HG03342 (cell line): ENCODE data around the gene KCNQ1.

Experiments used
- ATAC-seq: cut with Tn5 transposase; IDR thresholded peaks from one replicate; pipeline ENCODE4 v1.9.1; 2021; ENCODE audit warnings: mild to moderate bottlenecking, moderate library complexity; ENCODE audit not compliant: unreplicated experiment

The KCNQ1 gene

DNA sequence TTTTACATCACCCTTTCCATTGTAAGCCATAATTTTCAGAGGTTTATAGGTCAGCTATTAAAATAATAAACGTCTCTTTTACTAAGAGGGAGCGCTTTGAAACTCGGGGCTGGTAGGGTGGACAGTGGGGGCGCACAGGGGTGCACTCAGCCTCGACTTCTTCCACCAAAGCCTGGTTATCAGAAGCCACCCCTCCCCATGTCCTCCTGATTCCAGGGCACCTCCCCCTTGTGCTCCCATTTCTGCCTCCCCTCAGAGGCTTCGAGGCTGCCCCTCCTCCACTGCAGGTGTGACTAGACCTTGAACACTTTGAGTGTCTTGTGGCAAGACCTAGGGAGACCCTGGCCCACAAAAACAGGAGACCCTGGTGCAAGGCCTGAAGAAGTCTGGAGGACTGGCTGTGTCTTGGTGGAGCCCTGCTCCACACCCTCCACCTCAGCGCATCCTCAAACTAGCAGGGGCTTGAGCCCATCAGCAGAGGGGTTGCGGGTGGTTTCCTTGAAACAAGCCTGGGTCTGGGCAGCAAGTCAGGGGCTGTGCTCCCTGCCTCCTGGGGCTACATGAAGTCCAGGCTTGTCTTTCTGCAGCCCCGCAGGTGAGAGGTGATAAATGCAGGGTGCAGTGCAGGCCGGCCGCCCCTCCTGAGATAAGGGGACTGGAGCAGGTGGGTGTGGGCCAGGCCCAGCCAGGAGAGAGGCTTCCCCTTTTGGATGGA is 437.7 kb downstream of the KCNQ1 start:
- ATAC-seq: no peak

DNA sequence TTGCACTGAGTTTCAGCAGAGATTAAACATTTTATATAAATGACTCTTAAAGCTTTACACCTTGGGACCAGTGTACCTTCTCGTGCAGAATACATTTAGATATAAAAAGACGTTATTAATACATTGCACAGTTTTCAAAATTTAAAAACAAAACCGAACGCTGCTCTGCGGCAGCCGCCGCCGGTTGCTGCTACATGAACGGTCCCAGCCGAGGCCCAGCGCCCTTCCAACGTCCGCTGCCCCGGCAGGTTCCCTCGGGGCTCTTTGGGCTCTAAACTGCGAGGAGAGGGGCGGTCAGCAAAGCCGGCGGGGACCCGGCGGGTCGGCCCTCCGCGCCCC is 438.8 kb downstream of the KCNQ1 start:
- no peak for ATAC-seq

DNA sequence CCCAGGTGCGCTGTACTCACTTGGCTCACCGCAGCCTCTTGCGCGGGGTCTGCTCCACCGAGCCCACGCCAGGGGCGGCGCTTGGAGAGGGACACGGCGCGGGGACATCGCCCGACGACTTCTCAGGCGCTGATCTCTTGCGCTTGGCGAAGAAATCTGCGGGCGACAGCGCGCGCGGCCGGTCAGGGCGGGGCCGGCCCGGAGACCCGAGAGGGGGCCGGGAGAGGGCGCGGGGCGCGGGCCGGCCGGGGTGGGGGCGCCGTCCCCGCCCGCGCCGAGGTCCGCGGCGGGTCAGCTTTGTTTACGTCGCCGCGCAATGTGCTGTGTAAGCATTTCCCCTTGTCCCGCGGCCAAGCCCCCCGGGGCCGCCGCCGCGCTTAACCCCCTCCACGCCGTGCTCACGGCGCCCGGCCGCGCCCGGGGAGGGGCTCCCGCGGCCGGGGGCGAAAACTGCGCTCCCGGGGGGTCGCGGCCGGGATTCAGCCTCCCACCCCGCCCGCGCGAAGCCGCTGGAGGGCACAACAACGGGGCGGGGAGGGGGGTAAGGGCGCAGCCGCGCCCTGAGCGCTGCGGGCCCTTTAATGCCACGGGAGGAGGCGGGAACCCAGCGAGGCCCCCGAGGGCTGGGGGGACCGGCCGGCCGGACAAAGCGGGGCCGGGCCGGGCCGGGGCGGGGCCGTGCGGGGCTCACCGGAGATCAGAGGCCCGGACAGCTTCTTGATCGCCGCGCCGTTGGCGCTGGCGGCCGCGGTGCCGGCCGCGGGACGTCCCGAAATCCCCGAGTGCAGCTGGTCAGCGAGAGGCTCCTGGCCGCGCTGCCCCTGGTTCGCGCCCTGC is 439.4 kb downstream of the KCNQ1 start:
- no peak for ATAC-seq

DNA sequence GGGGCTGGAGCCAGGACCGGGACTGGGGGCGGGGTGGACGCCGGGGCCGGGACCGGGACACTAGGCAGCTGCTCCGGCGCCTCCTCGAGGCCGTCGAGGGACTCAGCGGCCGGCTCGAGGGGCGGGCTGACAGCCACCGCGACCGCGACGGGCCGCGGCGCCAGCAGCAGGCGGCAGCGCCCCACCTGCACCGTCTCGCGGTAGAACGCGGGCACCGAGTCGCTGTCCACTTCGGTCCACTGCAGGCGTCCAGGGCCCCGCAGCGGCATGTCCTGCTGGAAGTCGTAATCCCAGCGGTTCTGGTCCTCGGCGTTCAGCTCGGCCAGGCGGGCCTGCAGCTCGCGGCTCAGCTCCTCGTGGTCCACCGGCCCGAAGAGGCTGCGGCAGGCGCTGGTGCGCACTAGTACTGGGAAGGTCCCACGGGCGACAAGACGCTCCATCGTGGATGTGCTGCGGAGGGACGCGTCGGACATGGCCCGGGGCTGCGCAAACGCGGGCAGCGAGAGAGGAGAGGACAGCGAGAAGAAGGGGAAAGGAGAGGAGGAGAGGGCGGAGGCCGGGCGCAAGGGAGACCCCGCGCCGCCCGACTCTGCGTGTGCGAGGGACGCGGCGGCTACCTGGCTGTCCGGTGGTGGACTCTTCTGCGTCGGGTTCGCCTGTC is 440.3 kb downstream of the KCNQ1 start:
- ATAC-seq: peak; percentile 3

DNA sequence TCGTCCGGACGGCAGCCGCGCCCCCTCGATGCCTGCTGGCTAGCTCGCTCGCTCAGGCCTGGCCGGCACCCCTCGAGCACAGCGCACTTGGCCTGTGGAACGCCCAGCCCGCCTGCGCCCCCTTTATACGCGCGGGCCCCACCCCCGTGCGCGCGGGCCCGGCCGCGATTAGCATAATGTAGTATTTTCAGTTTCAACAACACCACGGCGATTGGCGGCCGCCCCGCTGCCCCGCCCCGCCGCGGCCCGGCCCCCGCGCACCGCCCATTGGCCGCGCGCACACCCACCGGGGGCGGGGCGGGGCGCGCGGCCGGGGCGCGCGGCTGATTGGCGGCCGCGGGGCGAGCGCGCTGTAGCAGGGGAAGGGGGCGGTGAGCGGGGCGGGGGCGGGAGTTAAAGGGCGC is 440.9 kb downstream of the KCNQ1 start, which contains the start of gene CDKN1C:
TSS of gene CDKN1C (minus strand) at position 98 of the 404 bp plus-strand sequence. CDS start 319 bp downstream, outside the sequence.
- ATAC-seq: peak; percentile 71

DNA sequence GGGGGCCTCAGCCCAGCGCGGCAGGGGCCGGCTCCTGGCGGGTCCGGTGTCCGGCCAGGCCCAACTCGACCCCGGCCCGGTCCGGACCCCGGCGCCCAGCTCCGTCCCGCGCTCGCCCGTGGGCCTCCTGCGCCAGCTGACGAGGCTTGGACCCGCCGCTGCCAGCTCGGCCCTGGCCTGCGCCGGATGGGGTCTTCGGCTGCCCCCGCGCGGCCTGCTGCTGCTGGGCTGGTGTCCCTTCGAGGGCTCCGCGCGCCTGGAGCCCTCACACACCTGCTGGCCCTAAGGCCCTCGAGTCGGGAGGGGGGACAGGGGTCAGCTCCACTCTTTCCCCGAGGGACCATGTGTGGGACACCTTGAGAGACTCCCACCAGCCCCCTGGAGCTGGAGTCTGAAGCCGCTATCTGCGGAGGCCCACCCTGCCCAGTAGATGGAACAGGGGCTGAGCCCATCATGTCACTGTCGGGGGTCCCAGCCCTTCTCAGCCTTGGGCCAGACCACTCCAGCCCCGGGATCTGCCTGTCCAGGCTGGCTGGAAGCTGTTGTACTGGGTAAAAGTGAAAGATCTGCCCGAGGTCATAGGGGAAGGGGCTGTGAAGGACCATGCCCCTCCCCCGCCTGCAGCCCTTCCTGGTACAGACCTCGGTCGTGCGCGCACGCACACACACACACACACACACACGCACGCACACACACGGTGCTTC is 441.5 kb downstream of the KCNQ1 start:
- peak; percentile 5 for ATAC-seq

DNA sequence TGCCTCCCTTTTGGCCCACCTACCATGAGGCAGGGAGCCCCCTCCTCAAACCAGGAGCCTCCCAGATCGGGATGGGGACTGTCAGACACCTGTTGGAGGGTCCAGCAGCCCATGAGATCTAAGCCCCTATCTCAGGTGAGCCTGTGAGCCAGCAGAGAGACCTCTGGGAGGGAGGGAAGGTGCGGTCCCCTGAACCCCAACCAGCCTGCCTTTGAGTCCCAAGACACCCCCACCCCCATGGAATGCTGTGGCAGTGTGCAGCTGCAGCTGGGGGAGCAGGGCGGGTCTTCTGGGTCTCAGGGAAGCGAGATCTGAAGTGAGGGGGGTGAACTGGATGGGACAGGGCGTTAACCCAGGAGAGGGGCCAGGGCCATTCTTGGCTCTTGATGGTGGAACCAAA is 442.1 kb downstream of the KCNQ1 start:
- ATAC-seq: no peak

DNA sequence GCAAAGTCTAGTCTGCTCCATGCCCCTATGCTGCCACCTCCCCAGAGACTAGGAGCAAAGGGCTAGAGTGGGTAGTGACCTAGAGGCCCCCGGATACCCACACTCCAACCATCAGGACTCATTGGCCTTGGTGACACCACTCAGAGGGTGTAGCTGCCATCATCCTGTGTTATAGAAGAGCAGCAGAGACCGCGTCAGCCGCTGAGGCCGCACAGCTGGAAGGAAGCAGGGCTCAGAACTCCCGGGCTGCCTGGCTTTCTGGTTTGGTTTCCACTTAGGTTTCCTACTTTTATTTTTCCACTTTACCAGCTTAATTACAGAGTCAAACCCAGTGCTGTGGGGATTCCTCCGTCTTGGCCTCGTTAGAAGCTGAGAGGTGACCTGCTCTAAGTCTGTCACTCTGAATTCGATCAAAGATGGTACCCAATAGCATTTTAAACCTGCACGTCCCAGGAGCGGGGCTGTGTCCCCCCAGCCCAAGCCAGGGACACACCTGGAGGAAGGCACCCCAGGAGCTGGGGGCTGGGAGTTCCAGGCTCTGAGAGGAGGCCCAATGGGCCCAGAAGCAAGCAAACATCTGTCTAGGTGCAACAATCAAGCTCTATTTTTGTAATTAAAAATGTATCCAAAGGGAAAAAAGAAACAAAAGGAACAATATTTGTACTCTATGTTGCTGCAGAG is 442.8 kb downstream of the KCNQ1 start:
- no peak for ATAC-seq

DNA sequence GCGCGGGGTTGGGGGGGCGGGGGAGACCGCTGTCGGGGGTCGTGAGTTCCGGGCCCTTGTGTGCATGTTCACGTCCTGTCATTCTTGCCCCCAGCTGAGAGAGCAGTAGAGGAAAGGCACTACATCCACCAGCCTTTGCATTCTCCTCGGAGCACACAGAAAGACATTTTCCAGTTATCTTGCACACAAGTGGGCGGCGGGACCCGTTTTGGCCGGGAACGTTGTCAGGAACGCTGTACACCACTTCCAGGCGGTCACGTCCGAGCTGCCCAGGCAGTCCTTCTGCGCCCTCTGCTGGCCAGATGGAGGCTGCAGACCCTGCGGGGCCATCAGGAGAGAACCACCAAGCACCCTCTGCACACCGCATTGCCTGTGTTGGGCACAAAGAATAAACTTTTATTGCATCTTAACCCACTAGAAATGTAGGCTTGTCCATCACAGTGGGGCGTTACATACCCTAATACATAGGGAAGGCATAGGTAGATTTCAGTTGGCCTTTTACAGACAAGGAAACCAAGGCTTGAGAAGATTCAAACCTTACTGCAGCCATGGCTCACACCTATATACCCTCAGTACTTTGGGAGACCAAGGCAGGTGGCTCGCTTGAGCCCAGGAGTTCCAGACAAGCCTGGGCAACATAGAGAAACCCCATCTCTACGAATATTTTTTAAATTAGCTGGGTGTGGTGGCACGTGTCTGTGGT is 443.6 kb downstream of the KCNQ1 start:
- no peak for ATAC-seq

DNA sequence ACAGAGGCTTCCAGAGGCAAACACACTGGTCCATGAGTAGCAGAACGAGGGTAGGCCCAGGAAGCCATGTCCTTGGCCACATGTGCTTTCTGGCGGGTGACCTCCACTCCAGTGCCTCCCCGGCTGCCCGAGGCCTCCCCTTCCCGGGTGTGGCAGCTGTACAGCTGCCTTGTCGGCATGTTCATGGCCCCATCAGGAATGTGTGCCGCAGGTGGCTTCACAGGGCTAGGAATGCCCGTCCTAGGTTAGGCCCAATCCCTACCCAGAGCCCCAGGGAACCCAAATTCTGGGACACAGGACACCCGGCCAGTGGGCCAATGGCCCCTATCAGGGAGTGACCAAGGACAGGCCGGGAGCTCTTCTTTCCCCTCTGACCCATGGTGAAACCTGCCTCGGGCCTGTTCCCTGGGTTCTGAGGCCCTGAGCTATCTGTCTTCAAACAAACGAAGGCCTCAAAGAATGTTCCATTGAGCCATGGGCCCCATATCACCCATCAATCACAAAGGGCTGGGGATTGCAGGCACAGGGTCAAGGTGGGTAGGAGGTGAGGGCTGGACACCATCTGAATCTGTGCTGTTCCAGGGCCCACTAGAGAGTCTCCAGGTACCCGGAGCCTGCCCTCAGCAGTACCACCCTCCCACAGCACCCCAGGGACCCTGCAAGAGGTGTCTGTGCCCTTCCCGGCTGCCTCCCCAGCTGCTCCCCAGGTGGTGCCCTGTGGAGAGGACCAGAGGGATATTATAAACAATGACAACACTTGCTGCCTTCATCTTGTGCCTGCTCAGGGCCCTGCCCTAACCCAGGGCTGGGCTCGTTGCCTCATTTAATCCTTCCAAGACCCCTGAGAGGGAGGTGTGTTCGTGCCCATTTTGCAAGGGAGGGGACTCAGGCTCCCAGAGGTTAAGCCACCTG is 444.8 kb downstream of the KCNQ1 start:
- no peak for ATAC-seq

DNA sequence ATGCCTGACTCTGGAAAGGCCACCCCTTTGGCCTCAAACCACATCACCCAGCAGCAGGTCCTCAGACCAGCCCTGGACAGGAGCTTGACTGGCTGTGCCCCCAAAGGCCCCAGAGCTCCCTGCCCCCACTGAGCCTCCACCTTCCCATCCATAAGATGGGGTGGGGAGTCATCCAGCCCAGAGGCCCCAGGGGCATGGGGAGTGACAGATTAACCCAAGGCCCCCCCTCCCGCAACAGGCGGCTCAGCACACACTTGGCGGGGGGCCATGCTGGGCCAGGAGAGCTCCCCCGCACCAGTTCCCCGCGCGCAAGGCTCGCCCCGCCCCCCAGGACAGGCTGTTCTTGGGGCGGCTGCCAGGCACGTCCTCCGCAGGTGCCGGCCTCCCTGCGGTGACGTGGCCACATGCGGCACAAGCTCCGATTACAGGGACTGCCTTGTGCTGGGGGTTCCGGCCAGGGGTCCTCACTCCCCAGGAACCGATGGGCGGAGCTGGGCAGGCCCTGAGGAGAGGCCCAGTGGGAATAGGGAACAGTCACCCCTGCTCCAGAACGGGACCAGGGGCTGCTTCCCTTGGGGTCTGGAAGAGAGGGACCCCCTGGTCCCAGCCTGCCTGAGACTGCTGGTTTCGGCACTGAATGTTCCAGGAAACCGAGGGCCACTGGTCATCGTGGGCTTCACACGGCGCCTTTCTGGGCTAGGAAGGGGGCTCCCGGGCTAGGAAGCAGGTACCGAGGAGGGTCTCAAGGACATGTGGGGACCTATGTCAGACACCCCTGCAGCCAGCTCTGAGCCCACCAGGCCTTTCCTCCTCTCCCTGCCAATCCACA is 445.9 kb downstream of the KCNQ1 start:
- ATAC-seq: no peak

DNA sequence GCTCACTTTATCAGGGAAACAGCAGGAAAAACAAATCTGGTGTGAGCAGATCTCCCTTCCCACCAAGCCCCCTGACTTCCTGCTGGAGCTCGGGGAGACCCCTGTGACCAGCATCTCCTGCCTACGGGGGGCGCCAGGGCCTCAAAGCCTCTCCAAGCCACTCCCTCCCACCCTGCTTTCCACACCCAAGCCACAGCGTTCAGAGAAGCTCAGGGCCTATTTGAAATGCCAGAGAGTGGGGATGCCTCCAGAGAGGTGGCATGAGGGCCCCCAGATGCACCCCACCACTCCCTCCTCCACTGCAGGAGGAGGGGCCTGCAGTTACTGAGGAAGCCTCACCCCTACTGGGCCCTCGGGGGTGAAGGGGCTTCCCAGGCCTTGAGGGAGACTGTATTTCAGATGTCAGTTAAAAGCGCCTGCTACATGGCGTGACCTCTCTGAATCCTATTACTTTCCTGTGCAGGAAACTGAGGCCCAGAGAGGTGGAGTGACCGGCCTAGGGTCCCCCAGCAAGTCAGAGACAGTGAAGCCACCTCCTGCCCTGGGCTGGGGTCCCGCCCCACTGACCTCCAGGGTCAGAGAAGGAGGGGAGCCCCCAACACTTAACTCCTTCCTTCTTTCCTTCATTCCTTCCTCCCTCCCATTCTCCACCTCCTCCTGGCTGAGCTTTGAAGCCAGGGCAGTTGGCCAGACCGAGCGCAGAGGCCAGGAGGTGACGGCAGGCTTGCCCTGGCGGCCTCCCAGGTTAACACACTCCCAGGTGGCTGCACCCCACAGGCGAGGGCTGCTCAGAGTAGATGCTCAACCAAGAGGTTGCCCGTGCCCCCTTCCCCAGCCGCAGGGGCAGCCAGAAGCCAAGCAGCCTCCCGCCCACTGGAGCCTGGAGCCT is 446.8 kb downstream of the KCNQ1 start:
- ATAC-seq: no peak

DNA sequence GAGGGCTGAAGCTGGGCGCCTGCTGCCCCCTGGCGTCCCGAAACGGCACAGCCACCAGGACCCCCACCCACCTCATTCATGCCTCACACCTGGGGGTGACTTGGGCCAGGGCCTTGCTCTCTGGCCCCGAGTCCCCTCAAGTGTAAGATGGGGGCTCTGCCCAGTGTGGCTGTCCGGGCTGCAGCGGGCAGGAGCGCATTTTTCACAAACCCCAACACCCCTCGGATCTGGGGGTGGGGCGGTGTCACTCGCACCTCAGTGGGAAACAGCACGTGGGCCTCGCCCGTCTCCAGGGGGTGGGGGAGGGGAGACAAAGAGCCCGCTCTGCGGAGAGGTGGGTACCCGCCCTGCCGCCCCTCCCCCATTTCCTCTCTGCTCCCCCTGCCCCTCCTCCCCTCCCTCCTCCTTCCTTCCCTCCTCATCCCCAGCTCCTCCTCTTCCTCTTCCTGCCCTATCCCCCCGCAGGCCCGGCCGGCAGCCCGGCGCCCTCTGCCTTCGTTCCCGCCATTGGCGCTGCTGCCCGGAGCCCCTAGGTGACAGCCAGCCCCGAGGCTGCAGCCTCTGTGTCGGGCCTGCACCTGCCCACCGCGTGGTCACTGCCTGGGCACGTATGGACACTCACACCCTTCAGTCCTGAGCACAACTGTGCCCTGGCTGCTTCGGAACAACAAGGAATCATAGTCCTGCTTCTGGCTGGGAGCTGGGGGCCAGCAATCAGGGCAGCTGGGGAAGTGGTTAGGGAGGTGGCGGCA is 447.6 kb downstream of the KCNQ1 start:
- ATAC-seq: peak; percentile 50

DNA sequence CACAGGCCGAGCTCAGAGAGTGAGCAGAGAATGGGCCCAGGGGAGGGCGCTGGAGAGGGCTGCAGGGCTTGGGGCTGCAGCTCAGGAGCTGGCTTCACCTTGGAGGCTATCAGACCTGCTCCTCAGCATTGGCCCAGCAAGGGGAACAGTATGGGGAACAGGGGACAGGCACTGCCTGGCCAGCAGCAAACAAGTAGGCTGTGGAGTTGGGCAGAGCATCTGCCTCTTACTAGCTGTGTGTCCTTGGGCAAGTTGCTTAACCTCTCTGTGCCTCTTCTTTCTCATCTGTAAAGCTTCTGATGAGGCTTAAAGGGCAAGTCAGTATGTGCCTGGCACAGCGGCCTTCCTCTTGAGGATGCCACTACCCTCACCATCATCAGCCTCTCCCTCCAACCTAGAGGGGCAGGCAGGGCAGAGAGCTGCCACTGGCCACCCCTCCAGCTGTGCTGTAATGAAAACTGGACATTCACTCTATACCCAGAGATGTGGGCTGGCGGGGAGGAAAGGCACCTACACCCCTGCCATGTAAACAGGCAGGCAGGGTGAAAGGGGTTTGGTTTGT is 448.2 kb downstream of the KCNQ1 start:
- peak; percentile 44 for ATAC-seq

DNA sequence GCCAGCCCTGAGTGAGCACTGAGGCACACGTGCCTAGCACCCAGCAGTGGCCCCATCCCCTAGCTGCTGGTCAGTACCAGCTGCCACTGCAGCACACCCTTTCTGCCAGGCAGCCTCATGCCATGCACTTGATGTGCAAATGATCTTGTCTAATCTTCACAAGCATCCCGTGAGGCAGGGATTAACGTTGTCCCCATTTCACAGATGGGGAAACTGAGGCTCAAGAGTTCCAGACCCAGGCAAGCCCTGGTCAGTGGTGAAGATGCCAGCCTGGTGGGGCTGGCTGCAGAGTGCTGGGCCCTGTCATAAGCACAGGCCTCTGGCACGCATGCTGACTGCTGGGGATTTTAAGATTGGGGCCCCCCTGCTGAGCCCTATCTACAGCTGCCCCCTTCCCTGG is 449.1 kb downstream of the KCNQ1 start:
- ATAC-seq: no peak

DNA sequence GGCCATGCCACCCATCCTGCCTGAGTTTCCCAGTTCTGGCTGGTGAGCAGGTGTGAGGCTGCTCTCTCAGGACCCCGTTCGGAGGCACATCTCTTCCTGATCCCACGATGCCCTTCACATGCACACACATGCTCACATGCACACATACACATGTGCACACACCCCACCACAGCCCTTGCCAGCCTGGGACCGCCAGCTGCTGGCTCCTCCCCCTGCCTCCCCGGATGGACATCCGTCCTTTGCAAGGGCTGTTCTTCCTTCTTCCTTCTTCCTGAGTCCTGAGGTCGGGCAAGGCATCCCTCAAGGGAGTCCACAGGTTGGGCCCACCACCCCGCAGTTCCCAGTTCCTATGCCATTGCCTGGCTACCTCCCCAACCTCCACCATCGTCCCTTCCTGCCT is 451.2 kb downstream of the KCNQ1 start:
- ATAC-seq: no peak
